ENCODE measurements around the gene MTERF4. TPM values are rescaled to one million over a fixed set of nuclear protein-coding genes. Genes with fewer than 3 reads are reported as not detected.

Gene MTERF4
- total and polyA plus RNA-seq, 10 of the 15 experiments (the other 5 are each of a cell fraction or from before 2014, with no cell fraction given) = 36.7 to 69.1 (median 45.5) TPM

- TF ChIP-seq ZNF384 (IDR thresholded peaks at IDR 0.05; ENCODE audit: borderline replicate concordance, low read depth, low read length) = no peak
- TF ChIP-seq RBBP5 (conservative IDR thresholded peaks at IDR 0.05) = no peak
- TF ChIP-seq ZBTB33 (IDR thresholded peaks at IDR 0.05) = no peak
- TF ChIP-seq CTCF (IDR thresholded peaks at IDR 0.05 in 2 of 3, conservative IDR thresholded peaks at IDR 0.05 in 1 of 3; ENCODE audit: control insufficient read depth in 2 of 3, extremely low read depth in 1 of 3, insufficient read depth in 1 of 3, low read depth in 3 of 3, low read length in 3 of 3) = no peak
- no peak for TF ChIP-seq NKRF (conservative IDR thresholded peaks at IDR 0.05)
- TF ChIP-seq BHLHE40 (IDR thresholded peaks at IDR 0.05; ENCODE audit: borderline replicate concordance in 1 of 2, low read depth in 2 of 2, low read length in 1 of 2) = peak; percentile 77 to 80
- TF ChIP-seq IKZF1 (conservative IDR thresholded peaks at IDR 0.05) = peak; percentile 86
- TF ChIP-seq RELB (IDR thresholded peaks at IDR 0.05; ENCODE audit: low read depth) = peak; percentile 56; the same call in 1 of the 2 replicates
- no peak for TF ChIP-seq MYC (IDR thresholded peaks at IDR 0.05; ENCODE audit: insufficient read depth, insufficient read length, insufficient replicate concordance, low read length, severe bottlenecking)
- no peak for TF ChIP-seq PRDM15 (CRISPR knock-in tag; IDR thresholded peaks at IDR 0.05)
- no peak for TF ChIP-seq SUPT20H (IDR thresholded peaks at IDR 0.05; ENCODE audit: borderline replicate concordance, control insufficient read depth, low read depth, low read length)
- no peak for TF ChIP-seq ASH2L (IDR thresholded peaks at IDR 0.05; ENCODE audit: borderline replicate concordance, low read depth)
- no peak for TF ChIP-seq NRF1 (conservative IDR thresholded peaks at IDR 0.05; ENCODE audit: low read depth, low read length)
- no peak for TF ChIP-seq JUNB (IDR thresholded peaks at IDR 0.05)
- no peak for TF ChIP-seq KDM1A (IDR thresholded peaks at IDR 0.05; ENCODE audit: borderline replicate concordance)
- TF ChIP-seq IKZF2 (IDR thresholded peaks at IDR 0.05) = peak; percentile 72 to 89; a peak in 3 of 4 replicates
- TF ChIP-seq SIN3A (IDR thresholded peaks at IDR 0.05; ENCODE audit: low read depth, low read length) = no peak
- no peak for TF ChIP-seq NR2C2 (IDR thresholded peaks at IDR 0.05; ENCODE audit: borderline replicate concordance, control insufficient read depth, insufficient read length, low read depth)
These were observed 10.5 kb upstream of the MTERF4 start (continued) for GRCh38 chr2:241112592-241112991.
